LNCaP clone FGC (cell line): Measurements from ENCODE around the gene KLF12.

Source experiments
- DNase-seq: peaks from one replicate; pipeline ENCODE4 v3.0.0-alpha.2; 2011; ENCODE audit warnings: low read depth
- H3K4me3 ChIP-seq: 2 replicates; pipeline ENCODE4 v1.5.1; 2011; ENCODE audit warnings: mild to moderate bottlenecking, low read depth, low read length, control low read depth
- CTCF ChIP-seq: IDR thresholded peaks from 2 replicates; pipeline ENCODE4 v1.5.1; 2012; ENCODE audit warnings: mild to moderate bottlenecking; ENCODE audit not compliant: control insufficient read depth, insufficient read depth; ENCODE audit errors: extremely low read depth

Gene KLF12

GRCh38 chr13:74166261-74167004 lies 32.2 kb upstream of the KLF12 start:
- no peak for TF ChIP-seq CTCF
- DNase-seq, result no peak
- H3K4me3 ChIP-seq, result no peak overlapping the region

- no peak overlapping the region for H3K4me3 ChIP-seq
- no peak for TF ChIP-seq CTCF
- DNase-seq, result no peak
Observed at GRCh38 chr13:74162782-74163181, 28.6 kb upstream of the KLF12 start.

GRCh38 chr13:74162135-74162534 lies 27.9 kb upstream of the KLF12 start:
- TF ChIP-seq CTCF, result no peak
- H3K4me3 ChIP-seq, result no peak overlapping the region
- DNase-seq, result no peak

- TF ChIP-seq CTCF, result no peak
- DNase-seq, result no peak
- no peak overlapping the region for H3K4me3 ChIP-seq
Observed at GRCh38 chr13:74158571-74159352, 24.6 kb upstream of the KLF12 start.

GRCh38 chr13:74158028-74158427 lies 23.8 kb upstream of the KLF12 start:
- no peak overlapping the region for H3K4me3 ChIP-seq
- no peak for TF ChIP-seq CTCF
- DNase-seq, result no peak

- DNase-seq, result no peak
- no peak for TF ChIP-seq CTCF
- no peak overlapping the region for H3K4me3 ChIP-seq
Observed at GRCh38 chr13:74154981-74155380, 20.8 kb upstream of the KLF12 start.
